HepG2 (cell line): ENCODE results near the gene RASL12. TPM values are rescaled to one million over a fixed set of nuclear protein-coding genes. Genes with fewer than 3 reads are reported as not detected.
A peak's percentile ranks its signal among the peaks of the same experiment; 100 is the strongest.

Experiments
- ARID2 ChIP-seq: sonication (generic); formaldehyde crosslinking; IDR thresholded peaks from 2 replicates; pipeline ENCODE4 v1.8.1; 2022; ENCODE audit warnings: mild to moderate bottlenecking, missing genetic modification reagents, borderline replicate concordance
- BCL6 ChIP-seq: IDR thresholded peaks from 2 replicates; pipeline ENCODE4 v1.6.1; 2016; ENCODE audit warnings: missing genetic modification reagents, missing compliant biosample characterization
- CENPX ChIP-seq: sonication (generic); formaldehyde crosslinking; IDR thresholded peaks from 2 replicates; pipeline ENCODE4 v1.9.0; 2021; ENCODE audit warnings: mild to moderate bottlenecking, missing genetic modification reagents, moderate library complexity
- CHD4 ChIP-seq: fragments of 200-600 bp; sonication (generic); IDR thresholded peaks from 2 replicates; pipeline ENCODE4 v1.7.0; 2017; ENCODE audit warnings: mild to moderate bottlenecking, low read length, borderline replicate concordance
- FOXK2 ChIP-seq: fragments of 450-650 bp; IDR thresholded peaks from 2 replicates; pipeline ENCODE4 v1.6.1; 2016
- KDM1A ChIP-seq: IDR thresholded peaks from 2 replicates; pipeline ENCODE4 v1.6.1; 2016; ENCODE audit warnings: missing compliant biosample characterization
- MTF1 ChIP-seq: sonication (generic); formaldehyde crosslinking; IDR thresholded peaks from 2 replicates; pipeline ENCODE4 v1.5.0; 2020; ENCODE audit warnings: missing genetic modification reagents
- PITX1 ChIP-seq: sonication (generic); formaldehyde crosslinking; IDR thresholded peaks from 2 replicates; pipeline ENCODE4 v1.5.1; 2020; ENCODE audit warnings: mild to moderate bottlenecking, missing genetic modification reagents
- RAD51 ChIP-seq: fragments of 450-650 bp; IDR thresholded peaks from 2 replicates; pipeline ENCODE4 v1.6.1; 2016; ENCODE audit warnings: borderline replicate concordance
- RXRB ChIP-seq: IDR thresholded peaks from 2 replicates; pipeline ENCODE4 v1.6.1; 2016; ENCODE audit warnings: borderline replicate concordance, missing genetic modification reagents, missing compliant biosample characterization
- SKI ChIP-seq: fragments of 450-650 bp; IDR thresholded peaks from one replicate; pipeline ENCODE4 v1.6.1; 2018; ENCODE audit warnings: mild to moderate bottlenecking; ENCODE audit not compliant: partially characterized antibody
- SMAD1 ChIP-seq: sonication (generic); formaldehyde crosslinking; IDR thresholded peaks from 2 replicates; pipeline ENCODE4 v1.4.0; 2020; ENCODE audit warnings: missing genetic modification reagents, low read depth, mild to moderate bottlenecking, borderline replicate concordance
- SNRNP70 ChIP-seq: fragments of 200-400 bp; formaldehyde crosslinking; IDR thresholded peaks from 2 replicates; pipeline ENCODE4 v1.6.1; 2017; ENCODE audit warnings: mild to moderate bottlenecking, low read depth, low read length, moderate library complexity
- SUZ12 ChIP-seq: fragments of 150-350 bp; IDR thresholded peaks from 2 replicates; pipeline ENCODE4 v1.6.1; 2014; ENCODE audit warnings: low read depth, low read length
- ZNF256 ChIP-seq: sonication (generic); formaldehyde crosslinking; conservative IDR thresholded peaks from 2 replicates; pipeline ENCODE4 v1.4.0; 2020; ENCODE audit warnings: missing genetic modification reagents
- ZNF274 ChIP-seq: sonication (generic); formaldehyde crosslinking; IDR thresholded peaks from 2 replicates; pipeline ENCODE4 v1.5.1; 2020; ENCODE audit warnings: mild to moderate bottlenecking, missing genetic modification reagents
- ZNF572 ChIP-seq: sonication (generic); formaldehyde crosslinking; IDR thresholded peaks from 2 replicates; pipeline ENCODE4 v1.5.1; 2020; ENCODE audit warnings: mild to moderate bottlenecking, missing genetic modification reagents
- ZNF7 ChIP-seq: IDR thresholded peaks from 2 replicates; pipeline ENCODE4 v1.6.1; 2016; ENCODE audit warnings: missing biosample characterization, missing genetic modification reagents
- ZNF724P ChIP-seq: sonication (generic); formaldehyde crosslinking; IDR thresholded peaks from 2 replicates; pipeline ENCODE4 v1.8.0; 2022; ENCODE audit warnings: missing genetic modification reagents, borderline replicate concordance
- ZNF839 ChIP-seq: sonication (generic); formaldehyde crosslinking; IDR thresholded peaks from 2 replicates; pipeline ENCODE4 v1.4.0; 2020; ENCODE audit warnings: missing genetic modification reagents, mild to moderate bottlenecking, borderline replicate concordance
- ZNF878 ChIP-seq: sonication (generic); formaldehyde crosslinking; IDR thresholded peaks from 2 replicates; pipeline ENCODE4 v1.8.1; 2023; ENCODE audit warnings: mild to moderate bottlenecking, missing genetic modification reagents, moderate library complexity
- polyA plus RNA-seq, 8 experiments: library from polyadenylated mRNA; depleted of rRNA in 3 of 8; stranded (reverse) in 7 of 8; unstranded in 1 of 8; fragments of >200 nt; fragmentation: Illumina TruSeq in 4 of 8; extraction: Trizol in 4 of 8; gene quantifications; 2 replicates each; pipeline versions ENCODE4 v1.2.1 to v1.2.3, GENCODE V29; 2011 to 2016; ENCODE audit warnings: low read depth in 4 of 8, missing spikeins in 1 of 8, mixed read lengths in 1 of 8; ENCODE audit not compliant: insufficient read depth in 1 of 8
- total RNA-seq, 5 experiments: library from RNA; depleted of rRNA; stranded (reverse); fragments of >200 nt; fragmentation: Illumina TruSeq; extraction: Trizol; gene quantifications; 2 replicates each; pipeline ENCODE4 v1.2.3, GENCODE V29; 2016; ENCODE audit warnings: low read depth in 1 of 5
- TF ChIP-seq, protein P1 (sequence below): sonication (generic); formaldehyde crosslinking; IDR thresholded peaks from 2 replicates; pipeline ENCODE4 v1.9.0; 2021; ENCODE audit warnings: missing genetic modification reagents, borderline replicate concordance
- TF ChIP-seq, protein P2 (sequence below): sonication (generic); formaldehyde crosslinking; IDR thresholded peaks from 2 replicates; pipeline ENCODE4 v1.4.0; 2020; ENCODE audit warnings: missing genetic modification reagents
- TF ChIP-seq, protein P3 (sequence below): IDR thresholded peaks from 2 replicates; pipeline ENCODE4 v1.6.1; 2012; ENCODE audit warnings: low read length, improper control_type of control experiment
- TF ChIP-seq, protein P4 (sequence below): sonication (generic); formaldehyde crosslinking; IDR thresholded peaks from 2 replicates; pipeline ENCODE4 v1.5.0; 2020; ENCODE audit warnings: missing genetic modification reagents

RASL12 gene
- total and polyA plus RNA-seq, 2 of the 13 experiments (the other 11 are each of a cell fraction or from before 2014, with no cell fraction given): 0.16 to 0.55 TPM

DNA sequence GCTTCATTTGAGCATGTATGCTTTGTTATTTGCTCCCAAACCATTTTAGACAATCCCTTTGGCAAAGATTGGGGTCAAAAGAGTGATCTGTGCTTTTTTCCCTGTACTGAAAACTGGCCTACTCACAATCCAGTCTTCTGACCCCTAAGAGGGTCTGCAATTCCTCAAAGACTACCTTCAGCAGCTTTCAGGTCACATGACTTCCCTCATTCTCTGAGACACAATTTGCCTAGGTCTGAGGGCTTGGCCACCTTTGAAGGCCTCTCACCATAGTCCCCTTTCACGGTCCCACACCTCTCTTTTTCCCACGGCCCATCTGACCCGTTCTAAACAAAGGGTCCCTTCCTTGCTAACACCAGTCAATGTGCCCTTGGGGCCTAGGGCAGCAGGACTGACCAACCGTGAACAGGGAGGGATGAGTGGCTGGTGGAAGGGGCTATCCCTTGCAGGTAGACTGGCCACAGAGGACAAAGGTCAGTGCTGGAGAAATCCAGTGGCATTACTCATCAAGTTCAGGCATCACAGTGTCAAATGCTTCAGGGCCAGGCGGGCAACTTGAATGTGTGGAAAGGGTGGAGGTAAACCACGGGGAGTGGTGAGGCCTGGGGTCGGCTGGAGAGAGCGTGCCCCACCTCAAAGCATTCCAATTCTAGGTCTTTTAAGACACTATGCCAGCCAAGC lies 10.8 kb downstream of the RASL12 start (continued):
- TF ChIP-seq ARID2 (CRISPR knock-in tag): 0 out of 2 replicates have a peak, but pooled peaks have one; percentile 32
- no peak for TF ChIP-seq SNRNP70
- TF ChIP-seq CENPX (CRISPR knock-in tag): no peak
- TF ChIP-seq SUZ12: no peak
- TF ChIP-seq RAD51: peak; percentile 55; the same call in 1 of the 2 replicates
- no peak for TF ChIP-seq ZNF572 (CRISPR knock-in tag)
- TF ChIP-seq SKI: peak; percentile 64
- TF ChIP-seq ZNF724P (CRISPR knock-in tag): no peak
- TF ChIP-seq SMAD1 (CRISPR knock-in tag): no peak
- TF ChIP-seq FOXK2: no peak
- TF ChIP-seq, protein P1, sequence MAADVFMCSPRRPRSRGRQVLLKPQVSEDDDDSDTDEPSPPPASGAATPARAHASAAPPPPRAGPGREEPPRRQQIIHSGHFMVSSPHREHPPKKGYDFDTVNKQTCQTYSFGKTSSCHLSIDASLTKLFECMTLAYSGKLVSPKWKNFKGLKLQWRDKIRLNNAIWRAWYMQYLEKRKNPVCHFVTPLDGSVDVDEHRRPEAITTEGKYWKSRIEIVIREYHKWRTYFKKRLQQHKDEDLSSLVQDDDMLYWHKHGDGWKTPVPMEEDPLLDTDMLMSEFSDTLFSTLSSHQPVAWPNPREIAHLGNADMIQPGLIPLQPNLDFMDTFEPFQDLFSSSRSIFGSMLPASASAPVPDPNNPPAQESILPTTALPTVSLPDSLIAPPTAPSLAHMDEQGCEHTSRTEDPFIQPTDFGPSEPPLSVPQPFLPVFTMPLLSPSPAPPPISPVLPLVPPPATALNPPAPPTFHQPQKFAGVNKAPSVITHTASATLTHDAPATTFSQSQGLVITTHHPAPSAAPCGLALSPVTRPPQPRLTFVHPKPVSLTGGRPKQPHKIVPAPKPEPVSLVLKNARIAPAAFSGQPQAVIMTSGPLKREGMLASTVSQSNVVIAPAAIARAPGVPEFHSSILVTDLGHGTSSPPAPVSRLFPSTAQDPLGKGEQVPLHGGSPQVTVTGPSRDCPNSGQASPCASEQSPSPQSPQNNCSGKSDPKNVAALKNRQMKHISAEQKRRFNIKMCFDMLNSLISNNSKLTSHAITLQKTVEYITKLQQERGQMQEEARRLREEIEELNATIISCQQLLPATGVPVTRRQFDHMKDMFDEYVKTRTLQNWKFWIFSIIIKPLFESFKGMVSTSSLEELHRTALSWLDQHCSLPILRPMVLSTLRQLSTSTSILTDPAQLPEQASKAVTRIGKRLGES (CRISPR knock-in tag): no peak
- no peak for TF ChIP-seq ZNF839
- peak; percentile 87 for TF ChIP-seq KDM1A (CRISPR knock-in tag)
- no peak for TF ChIP-seq MTF1 (CRISPR knock-in tag)
- no peak for TF ChIP-seq ZNF7 (CRISPR knock-in tag)
- peak; percentile 56 for TF ChIP-seq BCL6 (CRISPR knock-in tag)
- TF ChIP-seq, protein P2, sequence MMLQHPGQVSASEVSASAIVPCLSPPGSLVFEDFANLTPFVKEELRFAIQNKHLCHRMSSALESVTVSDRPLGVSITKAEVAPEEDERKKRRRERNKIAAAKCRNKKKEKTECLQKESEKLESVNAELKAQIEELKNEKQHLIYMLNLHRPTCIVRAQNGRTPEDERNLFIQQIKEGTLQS (CRISPR knock-in tag): peak; percentile 98
- no peak for TF ChIP-seq ZNF274 (CRISPR knock-in tag)
- peak; percentile 75 for TF ChIP-seq RXRB (CRISPR knock-in tag)
- TF ChIP-seq CHD4: no peak
- TF ChIP-seq ZNF256 (CRISPR knock-in tag): no peak
- peak; percentile 47; the same call in 1 of the 2 replicates for TF ChIP-seq PITX1 (CRISPR knock-in tag)
- TF ChIP-seq, protein P3, sequence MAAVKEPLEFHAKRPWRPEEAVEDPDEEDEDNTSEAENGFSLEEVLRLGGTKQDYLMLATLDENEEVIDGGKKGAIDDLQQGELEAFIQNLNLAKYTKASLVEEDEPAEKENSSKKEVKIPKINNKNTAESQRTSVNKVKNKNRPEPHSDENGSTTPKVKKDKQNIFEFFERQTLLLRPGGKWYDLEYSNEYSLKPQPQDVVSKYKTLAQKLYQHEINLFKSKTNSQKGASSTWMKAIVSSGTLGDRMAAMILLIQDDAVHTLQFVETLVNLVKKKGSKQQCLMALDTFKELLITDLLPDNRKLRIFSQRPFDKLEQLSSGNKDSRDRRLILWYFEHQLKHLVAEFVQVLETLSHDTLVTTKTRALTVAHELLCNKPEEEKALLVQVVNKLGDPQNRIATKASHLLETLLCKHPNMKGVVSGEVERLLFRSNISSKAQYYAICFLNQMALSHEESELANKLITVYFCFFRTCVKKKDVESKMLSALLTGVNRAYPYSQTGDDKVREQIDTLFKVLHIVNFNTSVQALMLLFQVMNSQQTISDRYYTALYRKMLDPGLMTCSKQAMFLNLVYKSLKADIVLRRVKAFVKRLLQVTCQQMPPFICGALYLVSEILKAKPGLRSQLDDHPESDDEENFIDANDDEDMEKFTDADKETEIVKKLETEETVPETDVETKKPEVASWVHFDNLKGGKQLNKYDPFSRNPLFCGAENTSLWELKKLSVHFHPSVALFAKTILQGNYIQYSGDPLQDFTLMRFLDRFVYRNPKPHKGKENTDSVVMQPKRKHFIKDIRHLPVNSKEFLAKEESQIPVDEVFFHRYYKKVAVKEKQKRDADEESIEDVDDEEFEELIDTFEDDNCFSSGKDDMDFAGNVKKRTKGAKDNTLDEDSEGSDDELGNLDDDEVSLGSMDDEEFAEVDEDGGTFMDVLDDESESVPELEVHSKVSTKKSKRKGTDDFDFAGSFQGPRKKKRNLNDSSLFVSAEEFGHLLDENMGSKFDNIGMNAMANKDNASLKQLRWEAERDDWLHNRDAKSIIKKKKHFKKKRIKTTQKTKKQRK: no peak
- no peak for TF ChIP-seq ZNF878 (CRISPR knock-in tag)
- TF ChIP-seq, protein P4, sequence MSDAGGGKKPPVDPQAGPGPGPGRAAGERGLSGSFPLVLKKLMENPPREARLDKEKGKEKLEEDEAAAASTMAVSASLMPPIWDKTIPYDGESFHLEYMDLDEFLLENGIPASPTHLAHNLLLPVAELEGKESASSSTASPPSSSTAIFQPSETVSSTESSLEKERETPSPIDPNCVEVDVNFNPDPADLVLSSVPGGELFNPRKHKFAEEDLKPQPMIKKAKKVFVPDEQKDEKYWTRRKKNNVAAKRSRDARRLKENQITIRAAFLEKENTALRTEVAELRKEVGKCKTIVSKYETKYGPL (CRISPR knock-in tag): no peak
